Cardiac fibroblast (primary cell): ENCODE measurements around the gene PSMB11.

Source experiments
- DNase-seq, 2 donors: peaks; one replicate each; pipeline versions ENCODE4 v3.0.0 to v3.0.0-alpha.2; 2010; ENCODE audit warnings: low read depth in 2 of 2
- H3K4me3 ChIP-seq, 2 donors: replicated peaks in 1 of 2; 1 replicate in 1 of 2; 2 replicates in 1 of 2; pipeline ENCODE4 v1.5.1; 2011; ENCODE audit warnings: low read depth in 2 of 2, low read length in 2 of 2, mild to moderate bottlenecking in 2 of 2, moderate library complexity in 1 of 2
- CTCF ChIP-seq: IDR thresholded peaks from one replicate; pipeline ENCODE4 v1.5.1; 2011; ENCODE audit warnings: low read depth, mild to moderate bottlenecking, low read length, inconsistent platforms

Gene PSMB11

GRCh38 chr14:23034498-23035302 lies 7.3 kb upstream of the PSMB11 start, which contains the start of gene PSMB5:
Gene PSMB5, minus strand, starts transcription at chr14:23034900. Its CDS starts 19 bp downstream, at chr14:23034881.
- TF ChIP-seq CTCF, result no peak
- peak; percentile 96 to 98 for DNase-seq
- H3K4me3 ChIP-seq, result peak within 1 kb of the TSS; percentile 79 to 87

GRCh38 chr14:23035303-23036144 lies 6.5 kb upstream of the PSMB11 start:
- H3K4me3 ChIP-seq, result peak overlapping the region in 1 of 2 donors; percentile 79
- no peak for DNase-seq

GRCh38 chr14:23040100-23040499 lies 1.9 kb upstream of the PSMB11 start:
- DNase-seq, result no peak
- no peak for TF ChIP-seq CTCF
- no peak overlapping the region for H3K4me3 ChIP-seq

More at GRCh38 chr14:23035303-23036144, 6.5 kb upstream of the PSMB11 start:
- no peak for TF ChIP-seq CTCF

GRCh38 chr14:23041729-23042128 lies 283 bp upstream of the PSMB11 start:
- no peak overlapping the region for H3K4me3 ChIP-seq
- no peak for TF ChIP-seq CTCF
- DNase-seq, result peak in 1 of 2 donors; percentile 35

- TF ChIP-seq CTCF, result no peak
- no peak for DNase-seq
- H3K4me3 ChIP-seq, result no peak overlapping the region
Measured at GRCh38 chr14:23043145-23043544, 1.1 kb downstream of the PSMB11 start.

- no peak overlapping the region for H3K4me3 ChIP-seq
- DNase-seq, result no peak
- no peak for TF ChIP-seq CTCF
Measured at GRCh38 chr14:23043754-23044153, 1.7 kb downstream of the PSMB11 start.
